Measurements from ENCODE around the gene PCP2. TPM values are rescaled to one million over a fixed set of nuclear protein-coding genes. Genes with fewer than 3 reads are reported as not detected.

Gene PCP2
- total and polyA plus RNA-seq, 2 of the 13 experiments (the other 11 are each of a cell fraction or from before 2014, with no cell fraction given), result 0.62 TPM; not detected in 1

- no peak for TF ChIP-seq PCBP1 (IDR thresholded peaks at IDR 0.05; ENCODE audit: borderline replicate concordance, low read depth, low read length)
- peak; percentile 57; the same call in 1 of the 2 replicates for TF ChIP-seq ZNF296 (CRISPR knock-in tag; conservative IDR thresholded peaks at IDR 0.05)
- TF ChIP-seq BCL6 (CRISPR knock-in tag; IDR thresholded peaks at IDR 0.05), result 0 out of 2 replicates have a peak, but pooled peaks have one; percentile 7
- TF ChIP-seq ZNF446 (CRISPR knock-in tag; IDR thresholded peaks at IDR 0.05), result peak; percentile 68; the same call in 1 of the 2 replicates
- TF ChIP-seq ZUFSP (CRISPR knock-in tag; IDR thresholded peaks at IDR 0.05; ENCODE audit: borderline replicate concordance), result no peak
- no peak for TF ChIP-seq RBM22 (optimal IDR thresholded peaks at IDR 0.05; ENCODE audit: low read length)
- TF ChIP-seq MTERF4 (CRISPR knock-in tag; IDR thresholded peaks at IDR 0.05), result peak; percentile 77; the same call in 1 of the 2 replicates
- TF ChIP-seq NFE2L1 (CRISPR knock-in tag; IDR thresholded peaks at IDR 0.05; ENCODE audit: borderline replicate concordance), result no peak
- no peak for TF ChIP-seq KDM6A (CRISPR knock-in tag; IDR thresholded peaks at IDR 0.05; ENCODE audit: low read depth)
- no peak for TF ChIP-seq ZNF878 (CRISPR knock-in tag; IDR thresholded peaks at IDR 0.05)
- peak; percentile 60; the same call in 1 of the 2 replicates for TF ChIP-seq GABPB1 (CRISPR knock-in tag; IDR thresholded peaks at IDR 0.05)
- no peak for TF ChIP-seq ZNF543 (CRISPR knock-in tag; IDR thresholded peaks at IDR 0.05)
- TF ChIP-seq E2F2 (CRISPR knock-in tag; IDR thresholded peaks at IDR 0.05; ENCODE audit: borderline replicate concordance), result no peak
- TF ChIP-seq IRF2 (CRISPR knock-in tag; IDR thresholded peaks at IDR 0.05), result no peak
- TF ChIP-seq MYPOP (CRISPR knock-in tag; IDR thresholded peaks at IDR 0.05), result 0 out of 2 replicates have a peak, but pooled peaks have one; percentile 12
- TF ChIP-seq ZNF329 (CRISPR knock-in tag; IDR thresholded peaks at IDR 0.05; ENCODE audit: low read depth), result no peak
- no peak for TF ChIP-seq LRRFIP1 (CRISPR knock-in tag; conservative IDR thresholded peaks at IDR 0.05)
- TF ChIP-seq GTF3A (CRISPR knock-in tag; conservative IDR thresholded peaks at IDR 0.05), result 0 out of 2 replicates have a peak, but pooled peaks have one; percentile 39
- TF ChIP-seq ZNF264 (CRISPR knock-in tag; IDR thresholded peaks at IDR 0.05), result no peak
- peak; percentile 72; the same call in 1 of the 2 replicates for TF ChIP-seq ZMYM4 (CRISPR knock-in tag; IDR thresholded peaks at IDR 0.05)
- TF ChIP-seq ZSCAN9 (CRISPR knock-in tag; IDR thresholded peaks at IDR 0.05; ENCODE audit: borderline replicate concordance), result no peak
- no peak; the same call in 1 of the 2 replicates for TF ChIP-seq ZNF225 (CRISPR knock-in tag; IDR thresholded peaks at IDR 0.05)
- peak; percentile 92 for TF ChIP-seq ZFX (CRISPR knock-in tag; IDR thresholded peaks at IDR 0.05; ENCODE audit: low read depth)
Measured at GRCh38 chr19:7680606-7681339, 47.3 kb upstream of the PCP2 start, which contains the start of gene TRAPPC5 (continued).
